ENCODE measurements around the gene FBF1.

DNA sequence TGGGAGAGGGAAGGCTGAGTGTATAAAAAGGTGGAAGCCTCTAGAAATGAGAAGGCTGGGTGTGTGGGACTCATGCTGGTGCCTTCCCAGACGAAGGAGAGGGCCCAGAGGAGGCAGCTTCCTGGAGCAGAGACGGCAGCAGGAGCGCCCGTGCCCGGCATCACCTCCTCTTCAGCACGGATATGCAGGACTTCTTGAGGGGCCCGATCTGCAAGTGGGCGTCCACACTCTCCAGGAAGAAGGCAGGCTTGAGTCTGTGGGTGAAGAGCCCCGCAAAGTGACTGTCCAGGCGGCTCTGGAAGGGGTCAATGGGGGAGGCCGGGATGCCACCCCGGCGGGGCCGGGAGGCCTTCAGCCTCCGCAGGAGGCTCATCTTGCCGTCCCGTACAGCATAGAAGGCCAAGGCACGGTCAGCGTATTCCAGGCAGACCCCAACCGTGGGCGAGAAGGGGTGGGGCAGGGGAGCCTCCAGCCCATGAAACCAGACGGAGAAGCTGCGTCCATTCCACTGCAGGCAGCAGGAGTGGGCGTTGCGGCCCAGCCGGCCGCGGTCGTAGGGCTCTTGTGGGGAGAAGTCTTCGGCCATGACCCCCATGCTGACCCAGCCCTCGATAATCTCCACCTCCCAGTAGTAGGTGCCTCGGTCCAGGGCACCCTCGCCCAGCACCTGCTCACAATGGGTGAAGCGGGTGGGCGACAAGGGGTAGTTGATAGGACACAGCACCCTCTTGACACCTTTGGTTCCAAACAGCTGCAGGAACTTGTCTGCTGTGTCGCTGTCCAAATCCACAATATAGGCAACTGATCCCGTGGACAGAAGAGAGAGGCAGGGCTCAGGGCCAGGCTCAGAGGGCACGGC lies 66.3 kb downstream of the FBF1 start:
- TF ChIP-seq, protein P1, sequence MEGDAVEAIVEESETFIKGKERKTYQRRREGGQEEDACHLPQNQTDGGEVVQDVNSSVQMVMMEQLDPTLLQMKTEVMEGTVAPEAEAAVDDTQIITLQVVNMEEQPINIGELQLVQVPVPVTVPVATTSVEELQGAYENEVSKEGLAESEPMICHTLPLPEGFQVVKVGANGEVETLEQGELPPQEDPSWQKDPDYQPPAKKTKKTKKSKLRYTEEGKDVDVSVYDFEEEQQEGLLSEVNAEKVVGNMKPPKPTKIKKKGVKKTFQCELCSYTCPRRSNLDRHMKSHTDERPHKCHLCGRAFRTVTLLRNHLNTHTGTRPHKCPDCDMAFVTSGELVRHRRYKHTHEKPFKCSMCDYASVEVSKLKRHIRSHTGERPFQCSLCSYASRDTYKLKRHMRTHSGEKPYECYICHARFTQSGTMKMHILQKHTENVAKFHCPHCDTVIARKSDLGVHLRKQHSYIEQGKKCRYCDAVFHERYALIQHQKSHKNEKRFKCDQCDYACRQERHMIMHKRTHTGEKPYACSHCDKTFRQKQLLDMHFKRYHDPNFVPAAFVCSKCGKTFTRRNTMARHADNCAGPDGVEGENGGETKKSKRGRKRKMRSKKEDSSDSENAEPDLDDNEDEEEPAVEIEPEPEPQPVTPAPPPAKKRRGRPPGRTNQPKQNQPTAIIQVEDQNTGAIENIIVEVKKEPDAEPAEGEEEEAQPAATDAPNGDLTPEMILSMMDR (IDR thresholded peaks at IDR 0.05 in 4 of 5, conservative IDR thresholded peaks at IDR 0.05 in 1 of 5): no peak
- no peak for TF ChIP-seq POLR2A (IDR thresholded peaks at IDR 0.05)
